Epidermal melanocyte (primary cell): ENCODE data around the gene CNKSR2.

Experiments used
- DNase-seq: peaks from one replicate; pipeline ENCODE4 v3.0.0; 2011; ENCODE audit warnings: low spot score; ENCODE audit not compliant: insufficient read length

CNKSR2 gene

GRCh38 chrX:21606002-21606401 lies 231.8 kb downstream of the CNKSR2 start:
- DNase-seq: no peak

- no peak for DNase-seq
Measured at GRCh38 chrX:21610168-21610567, 235.9 kb downstream of the CNKSR2 start.

GRCh38 chrX:21612154-21612553 lies 237.9 kb downstream of the CNKSR2 start:
- no peak for DNase-seq

GRCh38 chrX:21616386-21616785 lies 242.2 kb downstream of the CNKSR2 start:
- DNase-seq: no peak

GRCh38 chrX:21620234-21620633 lies 246.0 kb downstream of the CNKSR2 start:
- DNase-seq: no peak

- DNase-seq: no peak
Measured at GRCh38 chrX:21623778-21624501, 249.7 kb downstream of the CNKSR2 start.

GRCh38 chrX:21632027-21632426 lies 257.8 kb downstream of the CNKSR2 start:
- DNase-seq: no peak

- DNase-seq: no peak
Measured at GRCh38 chrX:21638311-21638710, 264.1 kb downstream of the CNKSR2 start.

GRCh38 chrX:21639775-21640174 lies 265.6 kb downstream of the CNKSR2 start:
- DNase-seq: no peak

- DNase-seq: no peak
Measured at GRCh38 chrX:21645431-21645830, 271.2 kb downstream of the CNKSR2 start.

- DNase-seq: no peak
Measured at GRCh38 chrX:21645886-21646285, 271.7 kb downstream of the CNKSR2 start.

GRCh38 chrX:21655901-21656586 lies 281.8 kb downstream of the CNKSR2 start:
- no peak for DNase-seq

- DNase-seq: no peak
Measured at GRCh38 chrX:21656587-21657317, 282.5 kb downstream of the CNKSR2 start.

- no peak for DNase-seq
Measured at GRCh38 chrX:21657318-21658151, 283.3 kb downstream of the CNKSR2 start.

- DNase-seq: no peak
Measured at GRCh38 chrX:21658152-21658737, 284.0 kb downstream of the CNKSR2 start, which contains the start of gene KLHL34. Gene KLHL34 (minus strand): TSS chrX:21658330. CDS start chrX:21657788, 542 bp downstream.

GRCh38 chrX:21658746-21659145 lies 284.5 kb downstream of the CNKSR2 start:
- no peak for DNase-seq

- DNase-seq: no peak
Measured at GRCh38 chrX:21659320-21659719, 285.1 kb downstream of the CNKSR2 start.

GRCh38 chrX:21660156-21660555 lies 285.9 kb downstream of the CNKSR2 start:
- no peak for DNase-seq

GRCh38 chrX:21661316-21661715 lies 287.1 kb downstream of the CNKSR2 start:
- DNase-seq: no peak

- DNase-seq: no peak
Measured at GRCh38 chrX:21662761-21663160, 288.5 kb downstream of the CNKSR2 start.

- no peak for DNase-seq
Measured at GRCh38 chrX:21666252-21666651, 292.0 kb downstream of the CNKSR2 start.
